Measurements from ENCODE around the gene HOXA11. TPM values are rescaled to one million over a fixed set of nuclear protein-coding genes. Genes with fewer than 3 reads are reported as not detected.

HOXA11 gene
- total and polyA plus RNA-seq, 10 of the 15 experiments (the other 5 are each of a cell fraction or from before 2014, with no cell fraction given), result not detected

DNA sequence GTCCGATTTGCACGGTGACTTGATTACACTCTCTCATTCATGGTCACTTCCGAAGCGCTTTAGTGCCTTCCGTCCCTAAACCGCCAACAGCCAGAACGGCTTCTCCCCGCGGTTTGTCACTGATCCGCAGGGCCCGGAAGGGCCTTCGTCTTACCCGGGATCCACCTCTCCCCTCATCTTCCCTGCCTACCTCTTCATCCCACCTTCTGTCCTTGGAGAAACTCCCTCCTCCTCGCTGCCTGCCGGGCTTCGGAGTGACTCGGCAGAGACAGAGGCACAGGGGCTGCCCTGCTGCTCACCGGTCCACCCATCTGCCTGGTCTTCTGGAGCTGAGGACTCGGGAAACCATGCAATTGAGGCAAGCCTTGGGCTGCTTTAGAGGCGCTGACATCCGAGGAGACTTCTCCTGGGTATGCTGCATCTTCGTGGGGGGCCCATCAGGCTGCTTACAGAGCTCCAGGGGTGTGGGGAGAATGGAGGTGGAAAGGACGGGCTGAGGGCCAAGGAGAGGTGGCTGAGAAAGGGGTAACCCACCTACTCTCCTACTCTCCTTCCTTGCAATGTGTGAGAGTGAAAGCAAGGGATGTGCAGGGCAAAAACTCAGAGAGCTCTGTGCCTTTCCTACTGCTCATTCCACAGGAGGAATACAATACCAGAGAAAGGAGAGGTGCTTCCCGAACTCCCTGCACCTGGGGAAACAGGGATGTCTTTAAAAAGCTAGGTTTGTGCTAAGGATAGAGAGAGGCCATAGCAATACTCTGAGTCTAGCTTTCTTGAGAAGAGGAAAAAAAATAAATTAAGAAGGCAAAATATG lies 1.0 kb upstream of the HOXA11 start:
- Histone ChIP-seq H3K9me3 (replicated peaks; ENCODE audit: control insufficient read depth, insufficient read depth, low read length) (no peaks in the 10 kb centered on the region; the same call in 2 of the 3 replicates), H3K27ac (ENCODE audit: control insufficient read depth, insufficient read depth) (no peak overlapping the region), H3K4me2 (ENCODE audit: control insufficient read depth, insufficient read depth) (no peak overlapping the region), H3K9ac (ENCODE audit: control insufficient read depth, insufficient read depth, low read length) (no peak overlapping the region), H3K27me3 (replicated peaks in 1 of 2; ENCODE audit: control insufficient read depth in 2 of 2, insufficient read depth in 2 of 2, low read length in 1 of 2) (peaks cover 45 to 52% of the 10 kb centered on the region in 2 experiments), H3K4me1 (ENCODE audit: control insufficient read depth, insufficient read depth, low read length) (no peaks in the 10 kb centered on the region), H4K20me1 (ENCODE audit: control insufficient read depth, insufficient read depth) (no peaks in the 10 kb centered on the region), H2AFZ (ENCODE audit: control insufficient read depth, low read depth, low read length) (no peak overlapping the region), H3K79me2 (ENCODE audit: control insufficient read depth, insufficient read depth, low read length) (no peaks in the 10 kb centered on the region), H3K4me3 (no peak overlapping the region), H3K36me3 (ENCODE audit: control insufficient read depth in 2 of 2, insufficient read depth in 2 of 2, low read length in 1 of 2) (no peaks in the 10 kb centered on the region)
- ChIA-PET RAD21 (ENCODE audit: unreplicated experiment) (no interaction called here), POLR2A (no interaction called here), SMC1A (ENCODE audit: uncharacterized antibody, unreplicated experiment) (interaction anchor here (1.2 kb wide), 1 partner anchor 10 kb away, joined by 5 read pairs; no protein-coding TSS in a partner anchor), CTCF (interaction anchor here (2.1 kb wide), 1 partner anchor 10 kb away, joined by 7 read pairs; no protein-coding TSS in a partner anchor)
- BruUV-seq (replicated peaks), result no TSS peak
- TF ChIP-seq, protein P1, sequence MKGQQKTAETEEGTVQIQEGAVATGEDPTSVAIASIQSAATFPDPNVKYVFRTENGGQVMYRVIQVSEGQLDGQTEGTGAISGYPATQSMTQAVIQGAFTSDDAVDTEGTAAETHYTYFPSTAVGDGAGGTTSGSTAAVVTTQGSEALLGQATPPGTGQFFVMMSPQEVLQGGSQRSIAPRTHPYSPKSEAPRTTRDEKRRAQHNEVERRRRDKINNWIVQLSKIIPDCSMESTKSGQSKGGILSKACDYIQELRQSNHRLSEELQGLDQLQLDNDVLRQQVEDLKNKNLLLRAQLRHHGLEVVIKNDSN (IDR thresholded peaks at IDR 0.05; ENCODE audit: borderline replicate concordance, extremely low read length, insufficient read depth, low read depth, low read length), result no peak
- TF ChIP-seq NR2F1 (conservative IDR thresholded peaks at IDR 0.05), result no peak
- no peak for TF ChIP-seq GATAD2B (conservative IDR thresholded peaks at IDR 0.05; ENCODE audit: low read depth)
- no peak for TF ChIP-seq IRF4 (IDR thresholded peaks at IDR 0.05; ENCODE audit: low read depth, low read length)
- TF ChIP-seq SPI1 (IDR thresholded peaks at IDR 0.05; ENCODE audit: borderline replicate concordance, insufficient read depth, low read depth, low read length), result no peak
- in situ Hi-C loops (cut with MboI), result no loop called here
- DNase-seq (ENCODE audit: low read depth, low spot score) (no peak), ATAC-seq (no peak), FAIRE-seq (no peak)
- WGBS (ENCODE audit: insufficient coverage, insufficient replicate concordance, low lambda C conversion rate, missing lambda C conversion rate), result 12% methylated on average over 24 of the region's 24 CpGs
- intact Hi-C loops (cut with micrococcal nuclease; ENCODE audit: unreplicated experiment), result no loop called here
